Caco-2 (cell line): ENCODE results near the gene RAF1. TPM values are rescaled to one million over a fixed set of nuclear protein-coding genes. Genes with fewer than 3 reads are reported as not detected.
"Not testable (repeated sequence)": the region's sequence is repeated elsewhere in the genome, so short reads cannot be mapped to it uniquely, and the experiment has no call there.

Source experiments
- BruUV-seq: library from RNA; stranded (reverse); fragments of 400-500 nt; replicated peaks from 2 replicates; lab custom pipeline; 2021; lab: Mats Ljungman, UMichigan
- CTCF ChIA-PET: fragments of 300-600 bp; sonication (Branson Sonifier 250); formaldehyde crosslinking; loops from one replicate; lab custom pipeline; 2022; ENCODE audit warnings: antibody characterized with exemption; lab: Charles Lee
- POLR2A ChIA-PET: fragments of 300-600 bp; sonication (Branson Sonifier 250); formaldehyde crosslinking; loops from one replicate; lab custom pipeline; 2022; ENCODE audit warnings: antibody characterized with exemption; lab: Charles Lee
- DNase-seq, 2 experiments: peaks; one replicate each; pipeline versions ENCODE4 v3.0.0 to v3.0.0-alpha.2; 2020 to 2022
- H3K27me3 ChIP-seq: replicated peaks from 2 replicates; pipeline ENCODE4 v1.6.0; 2011; ENCODE audit warnings: low read length; ENCODE audit not compliant: control insufficient read depth, insufficient read depth
- H3K36me3 ChIP-seq: 2 replicates; pipeline ENCODE4 v1.5.1; 2011; ENCODE audit warnings: low read length; ENCODE audit not compliant: control insufficient read depth, insufficient read depth
- H3K4me1 ChIP-seq: fragments of 250-450 bp; sonication (Bioruptor Pico); 2 replicates; pipeline ENCODE4 v1.5.1; 2020; ENCODE audit warnings: mild to moderate bottlenecking
- H3K4me3 ChIP-seq: 2 replicates; pipeline ENCODE4 v1.5.1; 2011; ENCODE audit warnings: low read depth, mild to moderate bottlenecking, control low read depth, low read length
- H3K9me3 ChIP-seq: fragments of 250-450 bp; sonication (Bioruptor Pico); 2 replicates; pipeline ENCODE4 v1.5.1; 2020; ENCODE audit warnings: mild to moderate bottlenecking, moderate library complexity
- H3K27ac Mint-ChIP-seq: one replicate; pipeline ENCODE4 v1.8.0; 2022; ENCODE audit warnings: mixed read lengths; ENCODE audit not compliant: unreplicated experiment
- H3K27me3 Mint-ChIP-seq: one replicate; pipeline ENCODE4 v1.8.0; 2022; ENCODE audit warnings: mixed read lengths; ENCODE audit not compliant: insufficient read depth, unreplicated experiment
- H3K36me3 Mint-ChIP-seq: one replicate; pipeline ENCODE4 v1.8.0; 2022; ENCODE audit warnings: mild to moderate bottlenecking, mixed read lengths; ENCODE audit not compliant: insufficient read depth, unreplicated experiment
- H3K4me1 Mint-ChIP-seq: one replicate; pipeline ENCODE4 v1.8.0; 2022; ENCODE audit warnings: low read depth, mixed read lengths; ENCODE audit not compliant: unreplicated experiment
- H3K4me3 Mint-ChIP-seq: one replicate; pipeline ENCODE4 v1.8.0; 2022; ENCODE audit warnings: mild to moderate bottlenecking, moderate library complexity, mixed read lengths; ENCODE audit not compliant: unreplicated experiment
- H3K9me3 Mint-ChIP-seq: one replicate; pipeline ENCODE4 v1.8.0; 2022; ENCODE audit warnings: mixed read lengths; ENCODE audit not compliant: unreplicated experiment
- CTCF ChIP-seq, 2 experiments: fragments of 200-600 bp in 1 of 2; IDR thresholded peaks; 1 replicate in 1 of 2; 2 replicates in 1 of 2; pipeline versions ENCODE4 v1.5.1 to v1.8.0; 2011 to 2022; ENCODE audit warnings: antibody characterized with exemption in 1 of 2, control low read depth in 1 of 2, inconsistent platforms in 1 of 2, low read depth in 1 of 2, low read length in 1 of 2, mild to moderate bottlenecking in 1 of 2, moderate library complexity in 1 of 2; ENCODE audit not compliant: insufficient read depth in 1 of 2, severe bottlenecking in 1 of 2, unreplicated experiment in 1 of 2
- intact Hi-C: fragments of 100-400 bp; cut with micrococcal nuclease; formaldehyde crosslinking; loops from one replicate; pipeline ENCODE4 v1.10.0; 2022; ENCODE audit not compliant: unreplicated experiment
- total RNA-seq: library from RNA; stranded (reverse); gene quantifications from 2 replicates; pipeline ENCODE4 v1.2.3, GENCODE V29; 2022

The RAF1 gene
- total RNA-seq, 1 experiment from 2014 or later = 93.6 TPM

- H3K27me3 ChIP-seq = no peaks in the 10 kb centered on the region
- DNase-seq = peak; percentile 49 to 68
- Mint-ChIP-seq H3K4me3 (no peak overlapping the region), H3K36me3 (no peaks in the 10 kb centered on the region), H3K9me3 (no peaks in the 10 kb centered on the region), H3K27me3 (no peaks in the 10 kb centered on the region), H3K4me1 (peaks cover 14% of the 10 kb centered on the region), H3K27ac (no peak overlapping the region)
- BruUV-seq = no TSS peak
- POLR2A ChIA-PET = no interaction called here
- no peaks in the 10 kb centered on the region for H3K36me3 ChIP-seq
- peaks cover 10% of the 10 kb centered on the region for H3K4me1 ChIP-seq
- no peaks in the 10 kb centered on the region for H3K9me3 ChIP-seq
- intact Hi-C loops = no loop called here
- TF ChIP-seq CTCF (IDR thresholded peaks at IDR 0.05; ENCODE audit: insufficient read depth in 1 of 2, low read depth in 1 of 2, low read length in 1 of 2, severe bottlenecking in 1 of 2, unreplicated experiment in 1 of 2) = no peak
- H3K4me3 ChIP-seq = no peak overlapping the region
- CTCF ChIA-PET = no interaction called here
Observed at GRCh38 chr3:12679468-12679867, 15.6 kb upstream of the RAF1 start.

- Mint-ChIP-seq H3K4me1 (peaks cover 15% of the 10 kb centered on the region), H3K4me3 (no peak overlapping the region), H3K36me3 (no peaks in the 10 kb centered on the region), H3K27me3 (no peaks in the 10 kb centered on the region), H3K27ac (no peak overlapping the region), H3K9me3 (no peaks in the 10 kb centered on the region)
- Histone ChIP-seq H3K4me3 (no peak overlapping the region), H3K27me3 (no peaks in the 10 kb centered on the region), H3K36me3 (no peaks in the 10 kb centered on the region), H3K4me1 (peaks cover 19% of the 10 kb centered on the region), H3K9me3 (no peaks in the 10 kb centered on the region)
- ChIA-PET CTCF (no interaction called here), POLR2A (no interaction called here)
- intact Hi-C loops = no loop called here
- no TSS peak for BruUV-seq
- no peak for TF ChIP-seq CTCF (IDR thresholded peaks at IDR 0.05; ENCODE audit: insufficient read depth in 1 of 2, low read depth in 1 of 2, low read length in 1 of 2, severe bottlenecking in 1 of 2, unreplicated experiment in 1 of 2)
- no peak for DNase-seq
Observed at GRCh38 chr3:12677616-12678015, 13.7 kb upstream of the RAF1 start.

GRCh38 chr3:12675115-12675810 is 11.3 kb upstream of the RAF1 start:
- H3K27ac Mint-ChIP-seq = peak overlapping the region; percentile 86
- BruUV-seq = no TSS peak
- no peaks in the 10 kb centered on the region for H3K9me3 Mint-ChIP-seq
- H3K4me3 ChIP-seq = no peak overlapping the region
- ChIA-PET CTCF (no interaction called here), POLR2A (no interaction called here)
- H3K4me1 Mint-ChIP-seq = peaks cover 22% of the 10 kb centered on the region
- no peaks in the 10 kb centered on the region for H3K27me3 ChIP-seq
- H3K4me1 ChIP-seq = peaks cover 15% of the 10 kb centered on the region
- H3K36me3 ChIP-seq = no peaks in the 10 kb centered on the region
- H3K36me3 Mint-ChIP-seq = no peaks in the 10 kb centered on the region
- intact Hi-C loops = no loop called here
- no peaks in the 10 kb centered on the region for H3K27me3 Mint-ChIP-seq
- no peaks in the 10 kb centered on the region for H3K9me3 ChIP-seq
- H3K4me3 Mint-ChIP-seq = peak overlapping the region; percentile 7
- TF ChIP-seq CTCF (IDR thresholded peaks at IDR 0.05; ENCODE audit: insufficient read depth in 1 of 2, low read depth in 1 of 2, low read length in 1 of 2, severe bottlenecking in 1 of 2, unreplicated experiment in 1 of 2) = no peak
- DNase-seq = no peak

- H3K27me3 Mint-ChIP-seq, intact Hi-C loops, BruUV-seq, H3K9me3 Mint-ChIP-seq, POLR2A ChIA-PET, H3K27me3 ChIP-seq, H3K36me3 Mint-ChIP-seq, CTCF ChIA-PET, H3K36me3 ChIP-seq, H3K9me3 ChIP-seq, H3K4me3 ChIP-seq: not testable (repeated sequence)
- Mint-ChIP-seq H3K27ac (peak overlapping the region; percentile 86), H3K4me1 (peaks cover 22% of the 10 kb centered on the region), H3K4me3 (peak overlapping the region; percentile 7)
- peak; percentile 60 to 75 for DNase-seq
- H3K4me1 ChIP-seq = peaks cover 15% of the 10 kb centered on the region
Observed at GRCh38 chr3:12673956-12674736, 10.2 kb upstream of the RAF1 start.
